DOHH2 (cell line): ENCODE data around the gene TBATA.

Experiments
- H3F3A ChIP-seq: fragments of 200-600 bp; sonication (generic), shearing (Covaris generic); 2 replicates; pipeline ENCODE4 v1.6.0; 2016; ENCODE audit warnings: antibody characterized with exemption, mild to moderate bottlenecking; ENCODE audit not compliant: control insufficient read depth, insufficient read depth
- H3K27ac ChIP-seq: fragments of 200-600 bp; sonication (generic); 2 replicates; pipeline ENCODE4 v1.5.1; 2014; ENCODE audit warnings: low read depth, mild to moderate bottlenecking, low read length, moderate library complexity
- H3K27me3 ChIP-seq: fragments of 200-600 bp; sonication (generic); 2 replicates; pipeline ENCODE4 v1.6.1; 2014; ENCODE audit warnings: mild to moderate bottlenecking, low read length, mixed read lengths; ENCODE audit not compliant: control insufficient read depth
- H3K36me3 ChIP-seq: fragments of 200-600 bp; sonication (generic); 2 replicates; pipeline ENCODE4 v1.6.1; 2014; ENCODE audit warnings: mild to moderate bottlenecking, low read length, moderate library complexity, mixed read lengths; ENCODE audit not compliant: control insufficient read depth
- H3K4me1 ChIP-seq: fragments of 200-600 bp; sonication (generic); 2 replicates; pipeline ENCODE4 v1.6.1; 2014; ENCODE audit warnings: mild to moderate bottlenecking, low read length, mixed read lengths; ENCODE audit not compliant: control insufficient read depth
- H3K4me2 ChIP-seq: fragments of 200-600 bp; sonication (generic); 2 replicates; pipeline ENCODE4 v1.6.0; 2014; ENCODE audit warnings: mild to moderate bottlenecking, low read length, moderate library complexity
- H3K4me3 ChIP-seq: fragments of 200-600 bp; sonication (generic); 2 replicates; pipeline ENCODE4 v1.5.1; 2014; ENCODE audit warnings: mild to moderate bottlenecking, low read length, mixed read lengths
- H3K79me2 ChIP-seq: fragments of 200-600 bp; sonication (generic); 2 replicates; pipeline ENCODE4 v1.6.1; 2014; ENCODE audit warnings: mild to moderate bottlenecking, low read length, mixed read lengths; ENCODE audit not compliant: control insufficient read depth
- H3K9me2 ChIP-seq: fragments of 200-600 bp; sonication (generic); replicated peaks from 2 replicates; pipeline ENCODE4 v1.6.1; 2014; ENCODE audit warnings: mild to moderate bottlenecking, low read length, mixed read lengths; ENCODE audit not compliant: control insufficient read depth
- H3K9me3 ChIP-seq: fragments of 200-600 bp; sonication (generic); 2 replicates; pipeline ENCODE4 v1.6.1; 2014; ENCODE audit warnings: antibody characterized with exemption, low read length, mixed read lengths; ENCODE audit not compliant: control insufficient read depth, insufficient read depth
- H4K20me1 ChIP-seq: fragments of 200-600 bp; sonication (generic); 2 replicates; pipeline ENCODE4 v1.6.0; 2014; ENCODE audit warnings: low read depth, mild to moderate bottlenecking, antibody characterized with exemption, low read length, moderate library complexity; ENCODE audit not compliant: control insufficient read depth, insufficient read depth
- CTCF ChIP-seq: fragments of 200-600 bp; sonication (generic); IDR thresholded peaks from one replicate; pipeline ENCODE4 v1.5.1; 2014; ENCODE audit warnings: antibody characterized with exemption, mild to moderate bottlenecking, low read depth, low read length; ENCODE audit not compliant: poor library complexity, severe bottlenecking
- EZH2phosphoT487 ChIP-seq: fragments of 200-600 bp; sonication (generic); IDR thresholded peaks from 2 replicates; pipeline ENCODE4 v1.6.1; 2017; ENCODE audit warnings: borderline replicate concordance, mild to moderate bottlenecking, antibody characterized with exemption, low read length, moderate library complexity, mixed read lengths

The TBATA gene

GRCh38 chr10:70738006-70738760, 47.0 kb downstream of the TBATA start:
- no peaks in the 10 kb centered on the region for H3K79me2 ChIP-seq
- TF ChIP-seq CTCF (no peak), EZH2phosphoT487 (no peak)
- no peaks in the 10 kb centered on the region for H4K20me1 ChIP-seq
- no peak overlapping the region for H3K27ac ChIP-seq
- no peak overlapping the region for H3K4me2 ChIP-seq
- H3K4me3 ChIP-seq = no peak overlapping the region
- H3K27me3 ChIP-seq = no peaks in the 10 kb centered on the region
- H3K36me3 ChIP-seq = no peaks in the 10 kb centered on the region
- peaks cover 5% of the 10 kb centered on the region for H3K4me1 ChIP-seq
- no peaks in the 10 kb centered on the region for H3K9me2 ChIP-seq
- H3K9me3 ChIP-seq = no peaks in the 10 kb centered on the region
- H3F3A ChIP-seq = no peaks in the 10 kb centered on the region

- Histone ChIP-seq H4K20me1 (no peaks in the 10 kb centered on the region), H3K4me1 (no peaks in the 10 kb centered on the region), H3K27ac (no peak overlapping the region), H3K79me2 (no peaks in the 10 kb centered on the region), H3F3A (no peaks in the 10 kb centered on the region), H3K4me2 (no peak overlapping the region), H3K9me3 (no peaks in the 10 kb centered on the region), H3K27me3 (no peaks in the 10 kb centered on the region), H3K9me2 (no peaks in the 10 kb centered on the region), H3K36me3 (no peaks in the 10 kb centered on the region), H3K4me3 (no peak overlapping the region)
- TF ChIP-seq CTCF = no peak
- TF ChIP-seq EZH2phosphoT487 = no peak
Measured at GRCh38 chr10:70737250-70737649, 47.9 kb downstream of the TBATA start.

- H3K36me3 ChIP-seq = no peaks in the 10 kb centered on the region
- H3K27me3 ChIP-seq = no peaks in the 10 kb centered on the region
- no peak for TF ChIP-seq EZH2phosphoT487
- no peak for TF ChIP-seq CTCF
- H3K4me2 ChIP-seq = no peak overlapping the region
- no peaks in the 10 kb centered on the region for H3K9me3 ChIP-seq
- H4K20me1 ChIP-seq = no peaks in the 10 kb centered on the region
- no peaks in the 10 kb centered on the region for H3F3A ChIP-seq
- no peaks in the 10 kb centered on the region for H3K4me1 ChIP-seq
- H3K9me2 ChIP-seq = no peaks in the 10 kb centered on the region
- H3K4me3 ChIP-seq = no peak overlapping the region
- no peaks in the 10 kb centered on the region for H3K79me2 ChIP-seq
- no peak overlapping the region for H3K27ac ChIP-seq
Measured at GRCh38 chr10:70736525-70736924, 48.7 kb downstream of the TBATA start.
